ENCODE data around the gene MCTP2.

The MCTP2 gene

GRCh38 chr15:94225616-94226015 is 5.7 kb upstream of the MCTP2 start:
- ChIA-PET POLR2A (no interaction called here), CTCF (no interaction called here)
- no peak for DNase-seq (ENCODE audit: low read depth, low spot score)
- H3K4me3 ChIP-seq (ENCODE audit: low read depth, low read length) = no peak overlapping the region
- TF ChIP-seq CTCF (IDR thresholded peaks at IDR 0.05; ENCODE audit: insufficient read depth, low read length, missing control alignments) = no peak

GRCh38 chr15:94228611-94229010 is 2.8 kb upstream of the MCTP2 start:
- ChIA-PET POLR2A (no interaction called here), CTCF (interaction anchor here (1.1 to 2.7 kb wide), 2 partner anchors 64 to 96 kb away, joined by 3 to 20 read pairs; no protein-coding TSS in a partner anchor)
- no peak for DNase-seq (ENCODE audit: low read depth, low spot score)
- TF ChIP-seq CTCF (IDR thresholded peaks at IDR 0.05; ENCODE audit: insufficient read depth, low read length, missing control alignments) = no peak
- no peak overlapping the region for H3K4me3 ChIP-seq (ENCODE audit: low read depth, low read length)

GRCh38 chr15:94229591-94230369 is 1.6 kb upstream of the MCTP2 start:
- ChIA-PET POLR2A (interaction anchor here (1.5 kb wide), 1 partner anchor 56 kb away, joined by 4 read pairs; no protein-coding TSS in a partner anchor), CTCF (interaction anchor here (0.8 to 2.7 kb wide), 3 partner anchors 66 to 94 kb away, joined by 3 to 20 read pairs (median 4); no protein-coding TSS in a partner anchor)
- DNase-seq (ENCODE audit: low read depth, low spot score) = no peak
- H3K4me3 ChIP-seq (ENCODE audit: low read depth, low read length) = no peak overlapping the region
- no peak for TF ChIP-seq CTCF (IDR thresholded peaks at IDR 0.05; ENCODE audit: insufficient read depth, low read length, missing control alignments)

GRCh38 chr15:94230431-94230882 is 904 bp upstream of the MCTP2 start:
- DNase-seq (ENCODE audit: low read depth, low spot score) = no peak
- peak overlapping the region; percentile 63 for H3K4me3 ChIP-seq (ENCODE audit: low read depth, low read length)
- TF ChIP-seq CTCF (IDR thresholded peaks at IDR 0.05; ENCODE audit: insufficient read depth, low read length, missing control alignments) = no peak
- ChIA-PET POLR2A (interaction anchor here (1.5 kb wide), 1 partner anchor 56 kb away, joined by 4 read pairs; no protein-coding TSS in a partner anchor), CTCF (interaction anchor here (0.8 to 2.7 kb wide), 2 partner anchors 66 to 90 kb away, joined by 4 to 20 read pairs; no protein-coding TSS in a partner anchor)

- CTCF ChIA-PET = interaction anchor here (0.8 to 2.7 kb wide), 3 partner anchors 9 to 68 kb away, joined by 3 to 20 read pairs (median 3); no protein-coding TSS in a partner anchor
- H3K4me3 ChIP-seq (ENCODE audit: low read depth, low read length) = peak overlapping the region; percentile 63
- no peak for TF ChIP-seq CTCF (IDR thresholded peaks at IDR 0.05; ENCODE audit: insufficient read depth, low read length, missing control alignments)
- DNase-seq (ENCODE audit: low read depth, low spot score) = no peak
- POLR2A ChIA-PET = interaction anchor here (1.3 kb wide), 1 partner anchor 8 kb away, joined by 3 read pairs; no protein-coding TSS in a partner anchor
Measured at GRCh38 chr15:94231723-94232468, 535 bp downstream of the MCTP2 start.

- H3K4me3 ChIP-seq (ENCODE audit: low read depth, low read length) = no peak overlapping the region
- DNase-seq (ENCODE audit: low read depth, low spot score) = no peak
- ChIA-PET POLR2A (no interaction called here), CTCF (no interaction called here)
- no peak for TF ChIP-seq CTCF (IDR thresholded peaks at IDR 0.05; ENCODE audit: insufficient read depth, low read length, missing control alignments)
Measured at GRCh38 chr15:94233441-94233840, 2.1 kb downstream of the MCTP2 start.

Measured in AG04449 (cell line).